GM18526 (cell line): ENCODE results near the gene TBL1X.

Experiments used
- POLR2A ChIP-seq: IDR thresholded peaks from 3 replicates; pipeline ENCODE4 v1.6.1; 2011; ENCODE audit not compliant: insufficient read length; ENCODE audit errors: extremely low read depth

The TBL1X gene

GRCh38 chrX:9604908-9605306 is 140.0 kb downstream of the TBL1X start:
- TF ChIP-seq POLR2A = no peak

GRCh38 chrX:9605484-9605883 is 140.6 kb downstream of the TBL1X start:
- TF ChIP-seq POLR2A = no peak

GRCh38 chrX:9606971-9607370 is 142.1 kb downstream of the TBL1X start:
- TF ChIP-seq POLR2A = no peak

- TF ChIP-seq POLR2A = no peak
Observed at GRCh38 chrX:9609499-9609898, 144.6 kb downstream of the TBL1X start.

- TF ChIP-seq POLR2A = no peak
Observed at GRCh38 chrX:9609987-9610386, 145.1 kb downstream of the TBL1X start.

GRCh38 chrX:9610771-9611392 is 146.0 kb downstream of the TBL1X start:
- TF ChIP-seq POLR2A = no peak

- TF ChIP-seq POLR2A = no peak
Observed at GRCh38 chrX:9611436-9612145, 146.7 kb downstream of the TBL1X start.

GRCh38 chrX:9612146-9612505 is 147.3 kb downstream of the TBL1X start:
- TF ChIP-seq POLR2A = no peak

GRCh38 chrX:9614016-9614415 is 149.2 kb downstream of the TBL1X start:
- no peak for TF ChIP-seq POLR2A

GRCh38 chrX:9619133-9619532 is 154.3 kb downstream of the TBL1X start:
- no peak for TF ChIP-seq POLR2A

- no peak for TF ChIP-seq POLR2A
Observed at GRCh38 chrX:9619581-9619980, 154.7 kb downstream of the TBL1X start.

- TF ChIP-seq POLR2A = no peak
Observed at GRCh38 chrX:9622128-9622527, 157.3 kb downstream of the TBL1X start.

GRCh38 chrX:9626379-9626778 is 161.5 kb downstream of the TBL1X start:
- no peak for TF ChIP-seq POLR2A

GRCh38 chrX:9627922-9628321 is 163.1 kb downstream of the TBL1X start:
- no peak for TF ChIP-seq POLR2A

- TF ChIP-seq POLR2A = no peak
Observed at GRCh38 chrX:9628779-9629493, 164.1 kb downstream of the TBL1X start.

GRCh38 chrX:9634551-9634950 is 169.7 kb downstream of the TBL1X start:
- TF ChIP-seq POLR2A = no peak
